HG03060 (cell line): ENCODE results near the gene SUSD6.
"Not testable (repeated sequence)": the region's sequence is repeated elsewhere in the genome, so short reads cannot be mapped to it uniquely, and the experiment has no call there.

Experiments used
- ATAC-seq: cut with Tn5 transposase; IDR thresholded peaks from one replicate; pipeline ENCODE4 v1.9.1; 2021; ENCODE audit warnings: low read depth, moderate number of reproducible peaks; ENCODE audit not compliant: unreplicated experiment

The SUSD6 gene

DNA sequence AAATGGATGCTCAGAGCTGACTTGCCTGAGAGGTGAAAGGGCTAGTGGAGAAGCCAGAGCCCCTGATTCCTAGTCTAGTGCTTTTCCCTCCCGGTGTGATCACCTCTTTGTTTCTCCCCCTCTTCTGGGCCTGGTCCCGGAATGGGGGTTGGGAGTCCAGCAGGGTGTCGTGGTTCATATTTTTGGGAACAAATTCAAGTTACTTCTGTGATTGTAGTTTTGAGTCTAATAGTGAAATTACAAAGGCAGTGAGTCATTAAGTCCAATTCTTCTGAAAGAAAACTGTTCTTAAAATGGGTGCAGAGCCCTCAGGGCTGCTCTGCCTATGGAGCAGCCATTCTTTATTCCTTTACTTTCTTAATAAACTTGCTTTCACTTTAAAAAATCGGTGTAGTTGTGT is 7.6 kb downstream of the SUSD6 start:
- no peak for ATAC-seq

DNA sequence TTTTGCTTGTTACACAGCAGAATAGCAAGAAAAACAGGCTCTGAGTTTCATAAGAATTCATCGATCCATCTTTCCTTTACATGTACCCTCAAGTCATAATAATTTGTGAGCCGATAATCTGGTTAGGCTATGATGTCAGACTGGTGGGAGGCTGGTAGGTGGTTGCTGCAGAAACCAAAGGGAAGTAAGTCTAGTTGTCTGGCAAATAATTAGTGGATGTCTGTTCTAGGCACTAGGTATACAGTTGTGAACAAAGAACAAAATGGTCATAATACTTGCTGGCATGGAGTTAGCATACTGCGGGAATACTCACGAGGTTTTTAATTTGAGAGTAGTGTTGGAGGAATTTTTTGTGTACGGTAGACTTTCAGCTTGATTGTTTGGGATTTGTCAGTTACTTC is 8.8 kb downstream of the SUSD6 start:
- ATAC-seq: no peak

- no peak for ATAC-seq
Observed at GRCh38 chr14:69620981-69621380, 9.6 kb downstream of the SUSD6 start.

- ATAC-seq: no peak
Observed at GRCh38 chr14:69624136-69624535, 12.7 kb downstream of the SUSD6 start.

DNA sequence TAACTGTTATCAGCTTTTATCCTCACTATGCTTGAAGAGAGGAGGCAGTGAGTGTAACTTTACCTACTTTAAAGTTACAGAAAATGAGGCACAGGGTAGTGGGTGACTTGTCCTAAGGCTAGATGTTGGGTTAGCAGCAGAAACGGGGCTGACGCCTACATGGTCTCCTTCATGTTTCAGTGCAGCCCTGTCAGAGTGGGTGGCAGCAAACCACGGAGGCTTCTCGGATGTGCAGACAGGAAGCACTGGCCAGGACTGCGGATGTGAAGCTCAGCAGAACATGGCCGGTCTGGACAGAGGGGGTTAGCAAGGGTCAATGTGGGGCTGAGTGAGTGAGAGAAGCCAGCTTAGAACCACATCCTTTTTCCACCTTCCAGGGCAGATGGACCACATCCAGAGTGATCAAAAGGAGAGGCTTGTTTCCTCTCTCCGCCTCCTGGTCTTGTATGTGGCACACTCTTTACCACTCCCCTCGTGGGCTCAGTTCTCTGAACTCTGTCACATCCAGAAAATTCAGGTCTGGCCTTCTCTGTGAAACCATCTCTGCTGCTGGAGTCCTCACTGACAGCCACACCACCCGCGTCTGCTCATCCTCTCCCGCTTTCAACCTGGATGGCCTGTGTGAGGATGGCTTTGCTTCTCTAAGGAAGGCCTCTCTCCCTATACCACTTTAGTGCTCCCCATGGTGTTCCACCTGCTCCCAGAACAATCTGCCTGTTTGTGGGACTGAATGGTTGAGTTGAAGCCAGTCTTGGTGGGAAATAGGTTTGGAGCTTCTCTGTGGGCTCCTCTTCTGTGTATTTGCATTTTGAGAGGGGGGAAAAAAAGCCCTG is 14.1 kb downstream of the SUSD6 start:
- peak; percentile 47 for ATAC-seq

DNA sequence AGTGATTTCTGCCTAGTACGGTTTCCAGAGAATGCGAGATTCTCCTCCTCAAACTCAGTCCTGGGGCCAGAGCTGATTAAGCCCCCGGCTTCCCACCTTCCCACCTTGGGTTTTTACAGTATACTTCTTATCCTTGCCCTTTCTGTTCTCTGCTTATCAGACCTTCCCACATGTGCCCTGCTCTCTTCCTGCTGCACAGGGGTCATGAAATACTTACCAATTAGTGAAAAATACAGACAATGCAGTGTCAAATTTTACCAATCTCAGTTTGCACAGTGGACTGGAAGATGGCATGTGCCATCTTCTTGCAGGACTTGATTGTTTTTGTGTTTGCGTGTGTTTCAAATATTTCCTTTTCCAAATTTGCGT is 14.7 kb downstream of the SUSD6 start:
- ATAC-seq: no peak

GRCh38 chr14:69629225-69630127 is 18.1 kb downstream of the SUSD6 start:
- no peak for ATAC-seq

DNA sequence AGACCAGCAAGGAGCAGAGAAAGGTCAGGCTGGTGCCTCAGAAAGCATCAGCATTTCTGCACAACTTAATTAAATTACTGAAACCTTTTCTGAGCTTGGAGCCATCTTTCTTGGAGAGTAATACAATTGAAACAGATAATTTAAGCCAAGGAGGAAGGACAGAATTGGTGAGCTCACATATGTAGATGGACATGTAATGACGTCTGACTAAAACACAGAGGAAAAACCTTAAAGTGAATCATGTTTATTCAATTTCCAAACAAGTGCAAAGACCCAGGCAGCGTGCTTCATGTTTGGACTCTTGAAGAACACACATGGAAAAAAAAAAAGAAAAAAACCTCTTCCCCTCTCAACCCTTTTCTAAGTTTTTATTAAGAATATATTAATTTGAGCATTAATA is 19.0 kb downstream of the SUSD6 start:
- ATAC-seq: no peak

DNA sequence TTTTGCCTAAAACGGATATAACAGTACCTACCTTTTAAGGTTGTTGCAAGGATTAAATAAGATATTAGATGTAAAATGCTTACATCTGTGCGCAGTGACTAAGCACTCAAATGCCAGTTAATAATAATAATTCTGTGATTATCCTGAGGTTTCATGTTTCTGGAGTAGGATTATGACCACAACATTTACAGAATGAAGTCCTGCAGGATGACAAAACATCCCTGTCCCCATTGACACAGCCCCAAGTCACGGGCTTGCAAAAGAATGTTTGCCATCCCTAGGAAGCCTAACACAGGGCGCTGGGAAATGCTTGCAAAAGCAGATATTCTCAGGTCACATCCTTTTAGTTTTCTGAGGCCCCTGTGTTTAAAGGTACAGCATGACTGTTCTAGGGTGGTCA is 20.1 kb downstream of the SUSD6 start:
- no peak for ATAC-seq

DNA sequence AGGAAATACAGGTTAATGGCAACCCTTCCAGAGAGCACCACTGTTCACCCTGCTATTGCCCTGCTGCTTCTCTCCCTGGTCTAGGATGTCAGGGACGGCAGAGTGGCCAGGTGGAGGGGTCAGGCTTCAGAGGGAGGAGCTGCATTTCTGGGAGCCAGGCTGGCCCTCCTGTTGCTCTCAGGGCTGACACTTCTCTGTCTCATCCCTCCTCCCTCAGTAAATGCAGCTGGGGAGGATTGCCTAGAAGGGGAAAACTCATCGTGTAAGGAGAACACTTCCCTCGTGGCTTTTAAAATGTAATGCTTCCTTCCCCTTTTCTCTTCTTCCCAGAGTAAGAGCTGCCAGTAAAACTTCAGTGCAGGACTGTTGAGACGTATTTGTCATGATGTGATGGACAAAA is 20.8 kb downstream of the SUSD6 start:
- ATAC-seq: no peak

DNA sequence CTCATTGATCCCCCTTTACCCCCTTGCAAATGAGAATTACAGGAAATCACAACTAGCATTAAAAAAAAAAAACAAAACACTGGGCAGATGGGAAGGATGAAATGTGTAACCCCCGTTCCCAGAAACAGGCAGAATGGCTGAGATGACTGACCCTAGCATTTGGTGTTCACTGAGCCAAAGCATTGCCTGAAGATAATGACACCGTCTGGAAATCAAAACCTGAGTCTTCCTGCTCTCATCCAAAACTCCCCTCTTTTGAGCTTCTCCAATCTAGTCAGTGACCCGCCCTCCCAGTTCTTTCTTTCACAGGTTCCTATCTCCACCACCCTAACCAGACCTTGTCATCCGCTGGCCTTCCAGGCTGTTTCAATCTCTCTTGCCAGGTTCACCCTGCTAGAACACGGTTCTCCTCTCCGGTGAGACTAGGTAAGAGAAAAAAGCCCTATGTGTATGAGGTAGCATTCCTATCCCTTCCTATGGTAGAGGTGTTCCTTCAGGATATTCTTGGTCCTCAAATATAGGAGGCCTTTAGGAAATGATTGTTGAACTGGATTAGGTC is 21.3 kb downstream of the SUSD6 start:
- ATAC-seq: no peak

DNA sequence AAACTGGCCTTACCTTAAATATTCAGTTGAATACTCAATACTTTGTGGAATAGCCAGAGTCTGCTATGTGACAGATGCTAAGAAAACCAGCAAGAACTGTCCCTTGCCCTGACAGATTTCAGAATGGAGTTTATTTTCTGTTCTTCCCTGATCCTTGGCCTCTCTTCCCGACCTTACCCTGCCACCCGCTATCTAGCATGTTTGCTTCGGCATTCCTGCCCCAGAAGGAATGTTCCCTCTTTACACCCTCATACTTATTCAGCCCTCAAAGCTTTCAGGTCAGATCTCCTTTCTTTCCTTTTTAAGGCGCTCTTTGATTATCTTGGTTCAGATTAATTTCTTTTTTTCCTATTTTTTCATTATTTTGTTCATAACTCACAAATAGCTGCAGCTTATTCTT is 21.8 kb downstream of the SUSD6 start:
- no peak for ATAC-seq

DNA sequence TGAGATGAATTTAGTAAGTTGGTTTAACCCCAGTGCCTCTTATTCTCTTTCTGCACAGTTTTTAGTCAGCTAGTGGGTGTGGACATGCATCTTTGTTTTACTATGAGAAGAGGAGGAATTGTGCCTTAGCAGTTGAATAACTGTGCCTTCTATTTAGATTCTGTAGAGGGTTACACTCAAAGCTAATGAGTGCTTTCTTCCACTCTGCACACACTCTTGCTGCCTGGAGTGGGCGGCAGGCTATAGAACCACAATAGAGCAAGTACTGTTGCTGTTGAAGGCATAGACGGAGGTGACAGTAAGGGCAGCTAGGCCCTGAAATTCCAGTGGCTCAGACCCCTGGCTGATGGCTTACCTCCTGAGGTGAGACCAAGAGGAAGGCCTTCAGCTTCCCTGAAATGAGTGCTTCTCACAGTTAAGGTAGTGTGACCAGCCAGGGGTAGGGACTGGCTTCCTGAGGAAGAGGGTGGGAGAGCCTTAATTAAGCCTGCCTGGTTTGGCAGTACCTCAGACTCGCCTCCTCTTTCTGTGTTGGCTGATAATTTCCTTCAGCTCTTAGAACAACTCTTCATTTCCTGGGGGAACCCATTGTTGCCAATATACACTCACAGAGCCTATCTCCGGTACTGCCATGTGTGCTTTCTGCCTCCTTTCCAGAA is 24.7 kb downstream of the SUSD6 start:
- no peak for ATAC-seq

- no peak for ATAC-seq
Observed at GRCh38 chr14:69636718-69637480, 25.5 kb downstream of the SUSD6 start.

GRCh38 chr14:69637503-69638031 is 26.2 kb downstream of the SUSD6 start:
- no peak for ATAC-seq

GRCh38 chr14:69640931-69641330 is 29.5 kb downstream of the SUSD6 start:
- no peak for ATAC-seq

DNA sequence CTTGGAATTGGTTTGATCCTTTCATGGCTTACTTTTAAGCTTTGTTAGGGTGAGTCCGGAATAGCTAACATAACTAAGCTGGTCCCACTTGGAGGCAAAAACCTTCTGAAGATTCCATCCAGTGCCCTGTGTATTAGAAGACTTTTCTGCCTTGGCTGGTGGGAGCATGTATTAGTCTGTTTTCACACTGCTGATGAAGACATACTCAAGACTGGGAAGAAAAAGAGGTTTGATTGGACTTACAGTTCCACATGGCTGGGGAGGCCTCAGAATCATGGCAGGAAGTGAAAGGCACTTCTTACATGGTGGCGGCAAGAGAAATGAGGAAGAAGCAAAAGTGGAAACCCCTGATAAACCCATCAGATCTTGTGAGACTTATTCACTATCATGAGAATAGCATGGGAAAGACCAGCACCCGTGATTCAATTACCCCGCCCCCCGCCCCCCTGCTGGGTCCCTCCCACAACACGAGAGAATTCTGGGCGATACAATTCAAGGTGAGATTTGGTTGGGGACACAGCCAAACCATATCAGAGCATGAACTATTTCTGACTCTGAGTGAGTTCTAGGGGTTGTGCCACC is 30.9 kb downstream of the SUSD6 start:
- ATAC-seq: not testable (repeated sequence)

GRCh38 chr14:69643430-69644200 is 32.2 kb downstream of the SUSD6 start:
- no peak for ATAC-seq

GRCh38 chr14:69644814-69645213 is 33.4 kb downstream of the SUSD6 start:
- no peak for ATAC-seq
